ENCODE measurements around the gene TAS2R1. TPM values are rescaled to one million over a fixed set of nuclear protein-coding genes. Genes with fewer than 3 reads are reported as not detected.

The TAS2R1 gene
- total RNA-seq, 1 experiment from 2014 or later: not detected

DNA sequence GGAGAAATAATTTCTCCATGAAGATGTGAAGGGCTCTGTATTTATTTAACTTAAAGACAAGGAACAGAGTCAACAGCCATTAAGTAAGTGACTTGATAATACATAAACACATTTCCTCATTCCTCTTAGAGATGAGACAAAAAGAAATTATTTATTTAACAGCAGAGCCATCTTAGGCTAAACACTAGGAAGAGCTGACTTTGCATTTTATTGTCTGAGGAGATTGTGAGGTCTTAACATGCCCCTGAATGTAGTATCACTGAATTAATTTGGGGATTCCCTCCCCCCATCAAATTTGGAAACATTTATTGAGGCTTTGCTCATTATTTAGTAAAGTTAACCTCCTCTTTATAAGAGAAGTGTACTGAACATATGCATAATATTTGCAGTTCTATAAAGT lies 35.2 kb downstream of the TAS2R1 start:
- Mint-ChIP-seq H3K9me3 (no peaks in the 10 kb centered on the region), H3K27me3 (ENCODE audit: low read depth) (no peaks in the 10 kb centered on the region), H3K4me3 (no peak overlapping the region), H3K36me3 (no peaks in the 10 kb centered on the region), H3K4me1 (peaks cover 30% of the 10 kb centered on the region), H3K27ac (no peak overlapping the region)
- CTCF ChIA-PET: no interaction called here
- POLR2A ChIA-PET: no interaction called here
- ATAC-seq (no peak), DNase-seq (ENCODE audit: low spot score) (no peak)
- TF ChIP-seq FOXP1 (CRISPR knock-in tag; IDR thresholded peaks at IDR 0.05; ENCODE audit: borderline replicate concordance) (no peak), OVOL2 (CRISPR knock-in tag; IDR thresholded peaks at IDR 0.05; ENCODE audit: borderline replicate concordance) (no peak), PRRX2 (CRISPR knock-in tag; IDR thresholded peaks at IDR 0.05) (no peak), EMX1 (CRISPR knock-in tag; IDR thresholded peaks at IDR 0.05) (no peak), SP1 (CRISPR knock-in tag; conservative IDR thresholded peaks at IDR 0.05) (no peak), MAX (CRISPR knock-in tag; IDR thresholded peaks at IDR 0.05) (no peak), SMAD4 (CRISPR knock-in tag; IDR thresholded peaks at IDR 0.05) (no peak), ATF2 (CRISPR knock-in tag; IDR thresholded peaks at IDR 0.05; ENCODE audit: borderline replicate concordance, low read depth) (no peak), NFATC4 (CRISPR knock-in tag; IDR thresholded peaks at IDR 0.05) (no peak), ARID4B (CRISPR knock-in tag; IDR thresholded peaks at IDR 0.05; ENCODE audit: borderline replicate concordance) (no peak), HMGA2 (CRISPR knock-in tag; IDR thresholded peaks at IDR 0.05) (no peak)
- TF ChIP-seq, protein P1, sequence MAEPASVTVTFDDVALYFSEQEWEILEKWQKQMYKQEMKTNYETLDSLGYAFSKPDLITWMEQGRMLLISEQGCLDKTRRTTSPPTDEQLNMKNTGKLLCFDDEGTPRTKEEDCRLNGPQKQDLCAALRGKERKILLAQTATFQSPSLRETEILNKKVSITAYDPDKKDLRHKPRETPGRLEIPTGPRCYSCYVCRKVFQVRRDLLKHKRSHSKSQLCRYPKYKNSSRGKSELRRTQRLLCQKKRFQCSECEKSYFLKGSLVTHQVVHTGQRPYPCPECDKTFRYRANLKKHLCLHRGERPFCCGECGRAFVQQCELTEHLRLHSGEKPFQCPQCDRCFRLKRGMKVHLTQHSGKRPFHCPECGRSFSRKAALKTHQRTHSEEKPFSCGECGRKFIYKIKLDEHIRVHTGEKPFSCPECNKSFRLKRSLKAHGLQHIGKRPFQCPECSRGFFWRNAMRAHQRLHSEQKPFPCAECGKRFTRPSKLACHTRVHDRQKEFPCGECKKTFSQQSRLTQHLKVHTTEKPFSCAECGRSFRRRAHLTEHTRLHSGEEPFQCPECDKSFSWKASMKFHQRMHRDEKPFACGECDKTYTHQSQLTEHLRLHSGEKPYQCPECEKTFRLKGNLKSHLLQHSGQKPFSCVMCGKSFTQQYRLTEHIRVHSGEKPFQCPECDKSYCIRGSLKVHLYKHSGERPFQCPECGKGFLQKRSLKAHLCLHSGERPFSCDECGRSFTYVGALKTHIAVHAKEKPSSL (CRISPR knock-in tag; conservative IDR thresholded peaks at IDR 0.05): no peak
- TF ChIP-seq, protein P2, sequence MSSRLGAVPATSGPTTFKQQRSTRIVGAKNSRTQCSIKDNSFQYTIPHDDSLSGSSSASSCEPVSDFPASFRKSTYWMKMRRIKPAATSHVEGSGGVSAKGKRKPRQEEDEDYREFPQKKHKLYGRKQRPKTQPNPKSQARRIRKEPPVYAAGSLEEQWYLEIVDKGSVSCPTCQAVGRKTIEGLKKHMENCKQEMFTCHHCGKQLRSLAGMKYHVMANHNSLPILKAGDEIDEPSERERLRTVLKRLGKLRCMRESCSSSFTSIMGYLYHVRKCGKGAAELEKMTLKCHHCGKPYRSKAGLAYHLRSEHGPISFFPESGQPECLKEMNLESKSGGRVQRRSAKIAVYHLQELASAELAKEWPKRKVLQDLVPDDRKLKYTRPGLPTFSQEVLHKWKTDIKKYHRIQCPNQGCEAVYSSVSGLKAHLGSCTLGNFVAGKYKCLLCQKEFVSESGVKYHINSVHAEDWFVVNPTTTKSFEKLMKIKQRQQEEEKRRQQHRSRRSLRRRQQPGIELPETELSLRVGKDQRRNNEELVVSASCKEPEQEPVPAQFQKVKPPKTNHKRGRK (CRISPR knock-in tag; IDR thresholded peaks at IDR 0.05; ENCODE audit: borderline replicate concordance): no peak
- TF ChIP-seq, protein P3, sequence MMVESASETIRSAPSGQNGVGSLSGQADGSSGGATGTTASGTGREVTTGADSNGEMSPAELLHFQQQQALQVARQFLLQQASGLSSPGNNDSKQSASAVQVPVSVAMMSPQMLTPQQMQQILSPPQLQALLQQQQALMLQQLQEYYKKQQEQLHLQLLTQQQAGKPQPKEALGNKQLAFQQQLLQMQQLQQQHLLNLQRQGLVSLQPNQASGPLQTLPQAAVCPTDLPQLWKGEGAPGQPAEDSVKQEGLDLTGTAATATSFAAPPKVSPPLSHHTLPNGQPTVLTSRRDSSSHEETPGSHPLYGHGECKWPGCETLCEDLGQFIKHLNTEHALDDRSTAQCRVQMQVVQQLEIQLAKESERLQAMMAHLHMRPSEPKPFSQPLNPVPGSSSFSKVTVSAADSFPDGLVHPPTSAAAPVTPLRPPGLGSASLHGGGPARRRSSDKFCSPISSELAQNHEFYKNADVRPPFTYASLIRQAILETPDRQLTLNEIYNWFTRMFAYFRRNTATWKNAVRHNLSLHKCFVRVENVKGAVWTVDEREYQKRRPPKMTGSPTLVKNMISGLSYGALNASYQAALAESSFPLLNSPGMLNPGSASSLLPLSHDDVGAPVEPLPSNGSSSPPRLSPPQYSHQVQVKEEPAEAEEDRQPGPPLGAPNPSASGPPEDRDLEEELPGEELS (CRISPR knock-in tag; IDR thresholded peaks at IDR 0.05): no peak
